ENCODE results near the gene MAGEF1.

MAGEF1 gene

DNA sequence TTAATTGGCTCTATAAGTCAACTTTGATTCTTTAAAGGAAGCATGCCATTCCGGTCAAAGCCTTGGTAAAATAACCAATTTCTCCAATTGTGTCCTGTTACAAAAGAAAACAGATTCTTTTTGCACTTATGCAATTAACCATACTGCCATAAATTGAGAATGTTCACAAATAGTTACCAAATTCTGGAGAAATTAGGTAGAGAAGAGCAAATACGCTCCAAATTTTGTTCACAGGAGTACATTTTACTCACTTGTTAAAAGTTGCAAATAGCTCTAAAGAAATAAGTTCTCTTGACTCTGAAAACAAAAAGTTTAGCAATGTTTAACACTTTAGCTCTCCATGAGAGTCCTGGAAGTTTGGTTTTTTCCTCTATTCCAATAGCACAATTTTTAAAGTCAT is 11.1 kb downstream of the MAGEF1 start:
- WGBS = 90% methylated on average over 2 of the region's 2 CpGs
- no peak overlapping the region for H3K4ac ChIP-seq (ENCODE audit: low read depth in 1 of 2, low read length in 2 of 2)
- H3K9ac ChIP-seq (ENCODE audit: low read length) = no peak overlapping the region
- H2BK15ac ChIP-seq (ENCODE audit: low read depth, poor library complexity, severe bottlenecking) = no peak overlapping the region
- H3K23ac ChIP-seq (ENCODE audit: low read length in 2 of 2) = no peak overlapping the region
- H3K9me3 ChIP-seq (ENCODE audit: control insufficient read depth, low read length) = no peaks in the 10 kb centered on the region
- H3K36me3 ChIP-seq (ENCODE audit: control insufficient read depth in 1 of 2, insufficient read depth in 2 of 2, low read depth in 1 of 2, low read length in 2 of 2) = peaks cover 0 to 2% of the 10 kb centered on the region in 2 experiments
- no peak overlapping the region for H2AFZ ChIP-seq (ENCODE audit: low read depth, low read length)
- H3K4me1 ChIP-seq (ENCODE audit: control insufficient read depth, insufficient read depth, low read depth, low read length) = no peaks in the 10 kb centered on the region
- H2AK5ac ChIP-seq (ENCODE audit: low read length, severe bottlenecking) = no peak overlapping the region
- DNase-seq = no peak
- H2BK5ac ChIP-seq (ENCODE audit: low read depth, low read length, poor library complexity, severe bottlenecking) = no peak overlapping the region
- peaks cover 0 to 8% of the 10 kb centered on the region in 2 experiments for H3K27me3 ChIP-seq (ENCODE audit: control insufficient read depth in 1 of 2, insufficient read depth in 1 of 2, low read length in 2 of 2)
- no peak overlapping the region for H3K27ac ChIP-seq (ENCODE audit: low read length, poor library complexity, severe bottlenecking)
- H3K14ac ChIP-seq (ENCODE audit: low read length in 2 of 2) = no peak overlapping the region
- H3K4me3 ChIP-seq (ENCODE audit: insufficient read depth in 1 of 2, low read depth in 1 of 2, low read length in 2 of 2) = no peak overlapping the region
- H2BK120ac ChIP-seq (ENCODE audit: low read depth, low read length) = no peak overlapping the region
- no peak overlapping the region for H4K91ac ChIP-seq (ENCODE audit: low read length)
- H3K4me2 ChIP-seq (ENCODE audit: low read length, poor library complexity, severe bottlenecking) = no peak overlapping the region
- no peak overlapping the region for H3K18ac ChIP-seq (ENCODE audit: low read depth in 1 of 2, low read length in 2 of 2)
- H2BK12ac ChIP-seq (ENCODE audit: low read length in 2 of 2) = no peak overlapping the region
- no peak overlapping the region for H4K8ac ChIP-seq (ENCODE audit: low read length)
- no peaks in the 10 kb centered on the region for H3K79me1 ChIP-seq (replicated peaks; ENCODE audit: low read length, poor library complexity, severe bottlenecking)

DNA sequence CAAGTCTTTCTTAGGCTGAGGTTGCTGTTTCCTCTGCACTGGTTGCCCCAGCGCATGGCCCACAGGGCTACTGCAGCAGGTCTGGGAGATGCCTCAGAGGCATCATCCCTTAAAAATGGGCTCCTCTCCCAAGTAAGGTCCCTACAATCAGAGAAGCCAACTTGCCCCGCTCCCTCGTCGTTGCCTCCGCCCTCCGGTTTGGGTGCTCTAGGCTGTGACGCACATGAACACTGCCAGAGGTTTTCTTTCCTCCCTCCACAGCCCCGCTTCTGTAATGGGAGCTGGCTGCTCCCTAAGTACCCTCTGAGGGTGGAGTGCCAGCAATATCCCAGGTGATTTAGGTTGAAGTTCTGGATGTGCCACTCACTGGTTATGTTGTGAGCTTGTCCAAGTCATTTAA is 14.0 kb downstream of the MAGEF1 start:
- Histone ChIP-seq H3K9ac (ENCODE audit: low read length) (no peak overlapping the region), H3K36me3 (ENCODE audit: control insufficient read depth in 1 of 2, insufficient read depth in 2 of 2, low read depth in 1 of 2, low read length in 2 of 2) (peaks cover 0 to 2% of the 10 kb centered on the region in 2 experiments), H3K4ac (ENCODE audit: low read depth in 1 of 2, low read length in 2 of 2) (no peak overlapping the region), H3K4me1 (ENCODE audit: control insufficient read depth, insufficient read depth, low read depth, low read length) (no peaks in the 10 kb centered on the region), H3K79me1 (replicated peaks; ENCODE audit: low read length, poor library complexity, severe bottlenecking) (no peaks in the 10 kb centered on the region), H4K91ac (ENCODE audit: low read length) (no peak overlapping the region), H3K9me3 (ENCODE audit: control insufficient read depth, low read length) (no peaks in the 10 kb centered on the region), H2AK5ac (ENCODE audit: low read length, severe bottlenecking) (no peak overlapping the region), H2BK120ac (ENCODE audit: low read depth, low read length) (no peak overlapping the region), H3K27me3 (ENCODE audit: control insufficient read depth in 1 of 2, insufficient read depth in 1 of 2, low read length in 2 of 2) (peaks cover 0 to 20% of the 10 kb centered on the region in 2 experiments), H3K27ac (ENCODE audit: low read length, poor library complexity, severe bottlenecking) (no peak overlapping the region), H3K23ac (ENCODE audit: low read length in 2 of 2) (no peak overlapping the region), H2BK5ac (ENCODE audit: low read depth, low read length, poor library complexity, severe bottlenecking) (no peak overlapping the region), H3K4me2 (ENCODE audit: low read length, poor library complexity, severe bottlenecking) (no peak overlapping the region), H3K18ac (ENCODE audit: low read depth in 1 of 2, low read length in 2 of 2) (peak overlapping the region in 1 of 2 experiments; percentile 7), H3K4me3 (ENCODE audit: insufficient read depth in 1 of 2, low read depth in 1 of 2, low read length in 2 of 2) (no peak overlapping the region), H2BK12ac (ENCODE audit: low read length in 2 of 2) (no peak overlapping the region), H4K8ac (ENCODE audit: low read length) (no peak overlapping the region), H2AFZ (ENCODE audit: low read depth, low read length) (no peak overlapping the region), H3K14ac (ENCODE audit: low read length in 2 of 2) (no peak overlapping the region), H2BK15ac (ENCODE audit: low read depth, poor library complexity, severe bottlenecking) (no peak overlapping the region)
- no peak for DNase-seq
- 98% methylated on average over 8 of the region's 8 CpGs for WGBS

DNA sequence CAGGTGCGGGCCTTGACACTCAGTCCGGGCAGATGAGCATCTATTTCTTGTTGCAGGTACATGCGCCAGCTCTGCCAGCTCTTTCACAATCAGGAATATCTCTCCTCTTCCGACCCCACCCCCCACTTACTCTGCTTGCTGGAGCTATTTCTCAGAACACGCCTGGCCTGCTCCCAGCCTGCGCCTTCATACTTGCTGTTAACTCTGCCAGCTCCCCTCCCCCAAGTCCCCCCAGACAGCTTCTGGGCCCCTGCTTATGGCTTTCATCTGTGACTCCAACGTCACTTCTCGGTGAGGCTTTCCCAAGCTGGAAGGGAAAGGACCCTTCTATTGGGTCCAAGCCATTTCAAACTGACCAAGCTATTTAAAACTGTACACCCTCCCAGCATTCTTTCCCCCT is 15.2 kb downstream of the MAGEF1 start:
- Histone ChIP-seq H3K4me1 (ENCODE audit: control insufficient read depth, insufficient read depth, low read depth, low read length) (peaks cover 3% of the 10 kb centered on the region), H3K4ac (ENCODE audit: low read depth in 1 of 2, low read length in 2 of 2) (no peak overlapping the region), H2BK120ac (ENCODE audit: low read depth, low read length) (no peak overlapping the region), H3K9me3 (ENCODE audit: control insufficient read depth, low read length) (no peaks in the 10 kb centered on the region), H3K18ac (ENCODE audit: low read depth in 1 of 2, low read length in 2 of 2) (no peak overlapping the region), H3K79me1 (replicated peaks; ENCODE audit: low read length, poor library complexity, severe bottlenecking) (no peaks in the 10 kb centered on the region), H3K14ac (ENCODE audit: low read length in 2 of 2) (no peak overlapping the region), H3K27me3 (ENCODE audit: control insufficient read depth in 1 of 2, insufficient read depth in 1 of 2, low read length in 2 of 2) (peaks cover 0 to 20% of the 10 kb centered on the region in 2 experiments), H2BK12ac (ENCODE audit: low read length in 2 of 2) (no peak overlapping the region), H3K27ac (ENCODE audit: low read length, poor library complexity, severe bottlenecking) (no peak overlapping the region), H2BK5ac (ENCODE audit: low read depth, low read length, poor library complexity, severe bottlenecking) (no peak overlapping the region), H3K4me3 (ENCODE audit: insufficient read depth in 1 of 2, low read depth in 1 of 2, low read length in 2 of 2) (no peak overlapping the region), H2AFZ (ENCODE audit: low read depth, low read length) (no peak overlapping the region), H4K8ac (ENCODE audit: low read length) (no peak overlapping the region), H4K91ac (ENCODE audit: low read length) (no peak overlapping the region), H3K23ac (ENCODE audit: low read length in 2 of 2) (no peak overlapping the region), H3K4me2 (ENCODE audit: low read length, poor library complexity, severe bottlenecking) (no peak overlapping the region), H3K36me3 (ENCODE audit: control insufficient read depth in 1 of 2, insufficient read depth in 2 of 2, low read depth in 1 of 2, low read length in 2 of 2) (peaks cover 0 to 2% of the 10 kb centered on the region in 2 experiments), H3K9ac (ENCODE audit: low read length) (no peak overlapping the region), H2AK5ac (ENCODE audit: low read length, severe bottlenecking) (no peak overlapping the region), H2BK15ac (ENCODE audit: low read depth, poor library complexity, severe bottlenecking) (no peak overlapping the region)
- no peak for DNase-seq
- 84% methylated on average over 8 of the region's 8 CpGs for WGBS

DNA sequence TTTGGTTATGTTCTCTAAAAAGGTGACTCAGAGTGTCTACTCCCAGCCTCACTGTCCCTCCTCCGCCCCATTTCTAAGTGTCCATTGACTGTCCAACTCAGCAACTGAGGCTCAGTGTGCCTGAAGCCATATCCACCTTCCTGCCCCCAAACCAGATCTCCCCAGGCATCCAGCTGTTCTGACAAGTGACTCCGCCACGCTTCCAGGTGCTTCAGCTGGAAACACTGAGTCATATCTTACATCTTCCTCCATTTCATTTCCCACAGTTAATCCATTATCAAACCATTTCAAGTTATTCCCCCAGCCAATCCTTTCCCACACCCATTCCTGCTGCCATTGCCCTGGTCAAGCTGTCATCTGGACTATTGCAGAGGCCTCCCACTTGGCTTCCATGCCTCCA is 17.1 kb downstream of the MAGEF1 start:
- Histone ChIP-seq H3K27ac (ENCODE audit: low read length, poor library complexity, severe bottlenecking) (no peak overlapping the region), H3K4me1 (ENCODE audit: control insufficient read depth, insufficient read depth, low read depth, low read length) (peaks cover 8% of the 10 kb centered on the region), H2AFZ (ENCODE audit: low read depth, low read length) (no peak overlapping the region), H2AK5ac (ENCODE audit: low read length, severe bottlenecking) (no peak overlapping the region), H3K18ac (ENCODE audit: low read depth in 1 of 2, low read length in 2 of 2) (no peak overlapping the region), H2BK12ac (ENCODE audit: low read length in 2 of 2) (no peak overlapping the region), H3K9ac (ENCODE audit: low read length) (no peak overlapping the region), H3K4me2 (ENCODE audit: low read length, poor library complexity, severe bottlenecking) (no peak overlapping the region), H3K4me3 (ENCODE audit: insufficient read depth in 1 of 2, low read depth in 1 of 2, low read length in 2 of 2) (no peak overlapping the region), H4K91ac (ENCODE audit: low read length) (no peak overlapping the region), H2BK15ac (ENCODE audit: low read depth, poor library complexity, severe bottlenecking) (no peak overlapping the region), H2BK5ac (ENCODE audit: low read depth, low read length, poor library complexity, severe bottlenecking) (no peak overlapping the region), H3K27me3 (ENCODE audit: control insufficient read depth in 1 of 2, insufficient read depth in 1 of 2, low read length in 2 of 2) (peaks cover 0 to 20% of the 10 kb centered on the region in 2 experiments), H3K23ac (ENCODE audit: low read length in 2 of 2) (no peak overlapping the region), H2BK120ac (ENCODE audit: low read depth, low read length) (no peak overlapping the region), H3K14ac (ENCODE audit: low read length in 2 of 2) (no peak overlapping the region), H3K4ac (ENCODE audit: low read depth in 1 of 2, low read length in 2 of 2) (no peak overlapping the region), H3K79me1 (replicated peaks; ENCODE audit: low read length, poor library complexity, severe bottlenecking) (no peaks in the 10 kb centered on the region), H4K8ac (ENCODE audit: low read length) (no peak overlapping the region), H3K36me3 (ENCODE audit: control insufficient read depth in 1 of 2, insufficient read depth in 2 of 2, low read depth in 1 of 2, low read length in 2 of 2) (peaks cover 0 to 2% of the 10 kb centered on the region in 2 experiments), H3K9me3 (ENCODE audit: control insufficient read depth, low read length) (no peaks in the 10 kb centered on the region)
- no peak for DNase-seq
- 64% methylated on average over 3 of the region's 3 CpGs for WGBS

Data from mesenchymal stem cell (in vitro differentiated cells and primary cell).